Activated CD4-positive, CD25-positive, alpha-beta regulatory T cell treated with anti-CD3 and anti-CD28 coated beads, Interleukin-2, amount 50 U/mL, for 72 hours (primary cell): ENCODE data around the gene TRAPPC2L.
A peak's percentile ranks its signal among the peaks of the same experiment; 100 is the strongest.

ENCODE experiments used
- DNase-seq: peaks from one replicate; pipeline ENCODE4 v3.0.0; 2021

Gene TRAPPC2L

GRCh38 chr16:88856828-88857727 is at the start of gene TRAPPC2L, which contains the start of gene GALNS:
TSS of gene TRAPPC2L (plus strand) at chr16:88857127. CDS start at chr16:88857151, 24 bp downstream.
TSS of gene GALNS (minus strand) at chr16:88856947. CDS start at chr16:88856877, 70 bp downstream.
- DNase-seq, result peak; percentile 100

GRCh38 chr16:88807142-88807625 is 49.7 kb upstream of the TRAPPC2L start:
- DNase-seq, result no peak

- no peak for DNase-seq
These were observed 49.1 kb upstream of the TRAPPC2L start for GRCh38 chr16:88807626-88808453.

- no peak for DNase-seq
These were observed 47.8 kb upstream of the TRAPPC2L start for GRCh38 chr16:88809068-88809675.

- no peak for DNase-seq
These were observed 47.2 kb upstream of the TRAPPC2L start for GRCh38 chr16:88809676-88810165.

- DNase-seq, result no peak
These were observed 46.6 kb upstream of the TRAPPC2L start for GRCh38 chr16:88810166-88810911.

- DNase-seq, result peak; percentile 76
These were observed 45.8 kb upstream of the TRAPPC2L start for GRCh38 chr16:88810912-88811768.

- peak; percentile 100 for DNase-seq
These were observed 45.0 kb upstream of the TRAPPC2L start, which contains the start of gene APRT for GRCh38 chr16:88811769-88812512. TSS of gene APRT (minus strand) at chr16:88811928. CDS start at chr16:88811899, 29 bp downstream.

GRCh38 chr16:88812513-88813268 is 44.2 kb upstream of the TRAPPC2L start:
- DNase-seq, result no peak

- DNase-seq, result no peak
These were observed 43.4 kb upstream of the TRAPPC2L start for GRCh38 chr16:88813269-88814143.

- DNase-seq, result no peak
These were observed 42.8 kb upstream of the TRAPPC2L start for GRCh38 chr16:88814144-88814502.

- DNase-seq, result no peak
These were observed 41.7 kb upstream of the TRAPPC2L start for GRCh38 chr16:88815227-88815626.

GRCh38 chr16:88815901-88816589 is 40.9 kb upstream of the TRAPPC2L start:
- peak; percentile 54 for DNase-seq

GRCh38 chr16:88816736-88817535 is 40.0 kb upstream of the TRAPPC2L start:
- no peak for DNase-seq

- DNase-seq, result no peak
These were observed 38.9 kb upstream of the TRAPPC2L start for GRCh38 chr16:88817785-88818574.

- no peak for DNase-seq
These were observed 38.4 kb upstream of the TRAPPC2L start for GRCh38 chr16:88818575-88818874.
